ENCODE results near the gene MTMR11. TPM values are rescaled to one million over a fixed set of nuclear protein-coding genes. Genes with fewer than 3 reads are reported as not detected.
A peak's percentile ranks its signal among the peaks of the same experiment; 100 is the strongest.

The MTMR11 gene
- total RNA-seq, 1 experiment from 2014 or later = 7.1 TPM

GRCh38 chr1:149927563-149928400 is 8.9 kb downstream of the MTMR11 start, which contains the start of gene SF3B4 (continued):
- TF ChIP-seq, protein P1, sequence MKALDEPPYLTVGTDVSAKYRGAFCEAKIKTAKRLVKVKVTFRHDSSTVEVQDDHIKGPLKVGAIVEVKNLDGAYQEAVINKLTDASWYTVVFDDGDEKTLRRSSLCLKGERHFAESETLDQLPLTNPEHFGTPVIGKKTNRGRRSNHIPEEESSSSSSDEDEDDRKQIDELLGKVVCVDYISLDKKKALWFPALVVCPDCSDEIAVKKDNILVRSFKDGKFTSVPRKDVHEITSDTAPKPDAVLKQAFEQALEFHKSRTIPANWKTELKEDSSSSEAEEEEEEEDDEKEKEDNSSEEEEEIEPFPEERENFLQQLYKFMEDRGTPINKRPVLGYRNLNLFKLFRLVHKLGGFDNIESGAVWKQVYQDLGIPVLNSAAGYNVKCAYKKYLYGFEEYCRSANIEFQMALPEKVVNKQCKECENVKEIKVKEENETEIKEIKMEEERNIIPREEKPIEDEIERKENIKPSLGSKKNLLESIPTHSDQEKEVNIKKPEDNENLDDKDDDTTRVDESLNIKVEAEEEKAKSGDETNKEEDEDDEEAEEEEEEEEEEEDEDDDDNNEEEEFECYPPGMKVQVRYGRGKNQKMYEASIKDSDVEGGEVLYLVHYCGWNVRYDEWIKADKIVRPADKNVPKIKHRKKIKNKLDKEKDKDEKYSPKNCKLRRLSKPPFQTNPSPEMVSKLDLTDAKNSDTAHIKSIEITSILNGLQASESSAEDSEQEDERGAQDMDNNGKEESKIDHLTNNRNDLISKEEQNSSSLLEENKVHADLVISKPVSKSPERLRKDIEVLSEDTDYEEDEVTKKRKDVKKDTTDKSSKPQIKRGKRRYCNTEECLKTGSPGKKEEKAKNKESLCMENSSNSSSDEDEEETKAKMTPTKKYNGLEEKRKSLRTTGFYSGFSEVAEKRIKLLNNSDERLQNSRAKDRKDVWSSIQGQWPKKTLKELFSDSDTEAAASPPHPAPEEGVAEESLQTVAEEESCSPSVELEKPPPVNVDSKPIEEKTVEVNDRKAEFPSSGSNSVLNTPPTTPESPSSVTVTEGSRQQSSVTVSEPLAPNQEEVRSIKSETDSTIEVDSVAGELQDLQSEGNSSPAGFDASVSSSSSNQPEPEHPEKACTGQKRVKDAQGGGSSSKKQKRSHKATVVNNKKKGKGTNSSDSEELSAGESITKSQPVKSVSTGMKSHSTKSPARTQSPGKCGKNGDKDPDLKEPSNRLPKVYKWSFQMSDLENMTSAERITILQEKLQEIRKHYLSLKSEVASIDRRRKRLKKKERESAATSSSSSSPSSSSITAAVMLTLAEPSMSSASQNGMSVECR (CRISPR knock-in tag; IDR thresholded peaks at IDR 0.05; ENCODE audit: borderline replicate concordance) = no peak
- TF ChIP-seq NR3C1 (CRISPR knock-in tag; conservative IDR thresholded peaks at IDR 0.05; ENCODE audit: low read depth) (0 out of 2 replicates have a peak, but pooled peaks have one; percentile 60), ZNF281 (CRISPR knock-in tag; IDR thresholded peaks at IDR 0.05) (peak; percentile 60; the same call in 1 of the 2 replicates), ZNF138 (CRISPR knock-in tag; conservative IDR thresholded peaks at IDR 0.05) (no peak), MXD4 (CRISPR knock-in tag; IDR thresholded peaks at IDR 0.05; ENCODE audit: borderline replicate concordance) (no peak), ZNF219 (CRISPR knock-in tag; IDR thresholded peaks at IDR 0.05; ENCODE audit: borderline replicate concordance) (no peak), GRHL2 (CRISPR knock-in tag; IDR thresholded peaks at IDR 0.05; ENCODE audit: insufficient replicate concordance, severe bottlenecking) (no peak), CREB1 (CRISPR knock-in tag; IDR thresholded peaks at IDR 0.05) (no peak), ZNF671 (CRISPR knock-in tag; IDR thresholded peaks at IDR 0.05) (no peak), ZNF423 (CRISPR knock-in tag; IDR thresholded peaks at IDR 0.05) (no peak), SP1 (CRISPR knock-in tag; conservative IDR thresholded peaks at IDR 0.05) (peak; percentile 98), E2F5 (CRISPR knock-in tag; IDR thresholded peaks at IDR 0.05) (peak; percentile 84; the same call in 1 of the 2 replicates), FOXJ3 (CRISPR knock-in tag; IDR thresholded peaks at IDR 0.05; ENCODE audit: borderline replicate concordance) (no peak), PRDM15 (CRISPR knock-in tag; IDR thresholded peaks at IDR 0.05) (0 out of 2 replicates have a peak, but pooled peaks have one; percentile 3), ZNF317 (CRISPR knock-in tag; IDR thresholded peaks at IDR 0.05; ENCODE audit: borderline replicate concordance, low read depth) (no peak), PRRX2 (CRISPR knock-in tag; IDR thresholded peaks at IDR 0.05) (no peak), OVOL2 (CRISPR knock-in tag; IDR thresholded peaks at IDR 0.05; ENCODE audit: borderline replicate concordance) (no peak), ETV6 (CRISPR knock-in tag; IDR thresholded peaks at IDR 0.05) (peak; percentile 51; the same call in 1 of the 2 replicates), MYBL2 (CRISPR knock-in tag; IDR thresholded peaks at IDR 0.05) (peak; percentile 45; the same call in 1 of the 2 replicates)
- TF ChIP-seq, protein P2, sequence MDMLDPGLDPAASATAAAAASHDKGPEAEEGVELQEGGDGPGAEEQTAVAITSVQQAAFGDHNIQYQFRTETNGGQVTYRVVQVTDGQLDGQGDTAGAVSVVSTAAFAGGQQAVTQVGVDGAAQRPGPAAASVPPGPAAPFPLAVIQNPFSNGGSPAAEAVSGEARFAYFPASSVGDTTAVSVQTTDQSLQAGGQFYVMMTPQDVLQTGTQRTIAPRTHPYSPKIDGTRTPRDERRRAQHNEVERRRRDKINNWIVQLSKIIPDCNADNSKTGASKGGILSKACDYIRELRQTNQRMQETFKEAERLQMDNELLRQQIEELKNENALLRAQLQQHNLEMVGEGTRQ (CRISPR knock-in tag; IDR thresholded peaks at IDR 0.05) = peak; percentile 55
- TF ChIP-seq, protein P3, sequence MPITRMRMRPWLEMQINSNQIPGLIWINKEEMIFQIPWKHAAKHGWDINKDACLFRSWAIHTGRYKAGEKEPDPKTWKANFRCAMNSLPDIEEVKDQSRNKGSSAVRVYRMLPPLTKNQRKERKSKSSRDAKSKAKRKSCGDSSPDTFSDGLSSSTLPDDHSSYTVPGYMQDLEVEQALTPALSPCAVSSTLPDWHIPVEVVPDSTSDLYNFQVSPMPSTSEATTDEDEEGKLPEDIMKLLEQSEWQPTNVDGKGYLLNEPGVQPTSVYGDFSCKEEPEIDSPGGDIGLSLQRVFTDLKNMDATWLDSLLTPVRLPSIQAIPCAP (CRISPR knock-in tag; IDR thresholded peaks at IDR 0.05) = no peak
- TF ChIP-seq, protein P4, sequence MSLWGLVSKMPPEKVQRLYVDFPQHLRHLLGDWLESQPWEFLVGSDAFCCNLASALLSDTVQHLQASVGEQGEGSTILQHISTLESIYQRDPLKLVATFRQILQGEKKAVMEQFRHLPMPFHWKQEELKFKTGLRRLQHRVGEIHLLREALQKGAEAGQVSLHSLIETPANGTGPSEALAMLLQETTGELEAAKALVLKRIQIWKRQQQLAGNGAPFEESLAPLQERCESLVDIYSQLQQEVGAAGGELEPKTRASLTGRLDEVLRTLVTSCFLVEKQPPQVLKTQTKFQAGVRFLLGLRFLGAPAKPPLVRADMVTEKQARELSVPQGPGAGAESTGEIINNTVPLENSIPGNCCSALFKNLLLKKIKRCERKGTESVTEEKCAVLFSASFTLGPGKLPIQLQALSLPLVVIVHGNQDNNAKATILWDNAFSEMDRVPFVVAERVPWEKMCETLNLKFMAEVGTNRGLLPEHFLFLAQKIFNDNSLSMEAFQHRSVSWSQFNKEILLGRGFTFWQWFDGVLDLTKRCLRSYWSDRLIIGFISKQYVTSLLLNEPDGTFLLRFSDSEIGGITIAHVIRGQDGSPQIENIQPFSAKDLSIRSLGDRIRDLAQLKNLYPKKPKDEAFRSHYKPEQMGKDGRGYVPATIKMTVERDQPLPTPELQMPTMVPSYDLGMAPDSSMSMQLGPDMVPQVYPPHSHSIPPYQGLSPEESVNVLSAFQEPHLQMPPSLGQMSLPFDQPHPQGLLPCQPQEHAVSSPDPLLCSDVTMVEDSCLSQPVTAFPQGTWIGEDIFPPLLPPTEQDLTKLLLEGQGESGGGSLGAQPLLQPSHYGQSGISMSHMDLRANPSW (CRISPR knock-in tag; conservative IDR thresholded peaks at IDR 0.05; ENCODE audit: low read depth) = no peak
